Gastrocnemius medialis (tissue), 4 donors: Measurements from ENCODE around the gene MMP21.

Experiments
- CTCF ChIP-seq, 5 experiments: fragments of 450-650 bp in 3 of 5; fragments of 200-600 bp in 2 of 5; sonication (generic) in 2 of 5; IDR thresholded peaks in 4 of 5; conservative IDR thresholded peaks in 1 of 5; 1 replicate in 4 of 5; 2 replicates in 1 of 5; pipeline ENCODE4 v1.5.1; 2016 to 2019; ENCODE audit warnings: antibody characterized with exemption in 5 of 5, mild to moderate bottlenecking in 3 of 5, moderate library complexity in 3 of 5
- POLR2A ChIP-seq, 2 donors: fragments of 450-650 bp; IDR thresholded peaks; one replicate each; pipeline ENCODE4 v1.6.1; 2017; ENCODE audit warnings: antibody characterized with exemption in 2 of 2, mild to moderate bottlenecking in 2 of 2, moderate library complexity in 2 of 2

DNA sequence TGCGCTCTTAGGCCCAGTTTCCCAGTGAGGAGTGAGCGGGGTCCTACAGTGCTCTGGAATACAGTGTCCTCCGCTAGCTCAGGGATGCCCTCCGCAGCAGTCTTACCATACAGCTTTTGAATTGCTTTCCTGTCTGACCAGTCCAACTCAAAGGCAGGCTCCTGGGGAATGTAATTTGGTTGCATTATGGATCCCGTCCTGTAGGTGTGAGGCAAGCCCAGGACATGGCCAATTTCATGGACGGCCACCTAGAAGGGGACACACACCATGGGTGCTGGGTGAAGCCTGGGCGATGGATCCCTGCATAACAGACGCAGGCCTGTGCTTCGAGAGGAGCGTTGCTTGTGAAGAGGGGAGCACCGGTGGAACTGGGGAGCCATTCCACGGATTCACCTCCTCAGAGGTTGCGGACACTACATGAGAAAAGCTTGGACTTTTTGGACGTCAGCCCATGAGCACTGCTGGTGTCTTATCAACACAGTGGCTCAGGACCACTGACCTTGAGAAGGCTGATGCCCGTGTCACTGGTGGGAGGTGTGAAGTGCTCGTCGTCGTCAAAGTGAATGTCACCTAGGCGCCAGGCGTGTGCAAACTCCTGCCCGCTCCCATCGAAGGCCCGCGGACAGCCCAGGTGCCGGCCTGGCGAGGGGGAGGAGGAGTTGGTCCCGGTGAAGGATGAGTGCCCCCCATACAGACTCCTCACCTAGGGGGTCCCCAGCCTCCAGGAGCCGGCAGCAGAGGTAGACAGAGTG, 3.3 kb downstream of the MMP21 start:
- no peak for TF ChIP-seq POLR2A (IDR thresholded peaks at IDR 0.05)
- TF ChIP-seq CTCF (IDR thresholded peaks at IDR 0.05 in 4 of 5, conservative IDR thresholded peaks at IDR 0.05 in 1 of 5): no peak
